ENCODE results near the gene BOD1. TPM values are rescaled to one million over a fixed set of nuclear protein-coding genes. Genes with fewer than 3 reads are reported as not detected.

Gene BOD1
- total RNA-seq, 1 donor, result 74.3 TPM

DNA sequence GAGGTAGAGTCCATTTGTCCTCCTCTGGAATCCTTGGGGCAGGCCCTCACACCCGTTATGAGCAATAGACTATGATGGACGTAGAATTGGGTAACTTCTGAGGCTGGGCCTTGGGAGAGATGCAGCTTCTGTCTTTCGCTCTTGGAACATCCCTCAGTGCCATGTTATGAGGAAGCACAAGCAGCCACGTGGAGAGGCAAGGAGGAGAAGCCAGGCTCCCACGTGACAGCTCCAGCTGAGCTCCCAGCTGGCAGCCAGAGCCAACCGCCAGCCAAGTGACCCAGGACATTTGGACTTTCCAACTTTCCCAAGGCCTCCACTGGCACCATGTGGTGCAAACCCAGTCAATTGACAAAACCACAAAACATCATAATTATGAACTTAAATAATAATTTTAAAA is 43.0 kb upstream of the BOD1 start:
- no peak for DNase-seq (ENCODE audit: low read depth)
- TF ChIP-seq, protein P1, sequence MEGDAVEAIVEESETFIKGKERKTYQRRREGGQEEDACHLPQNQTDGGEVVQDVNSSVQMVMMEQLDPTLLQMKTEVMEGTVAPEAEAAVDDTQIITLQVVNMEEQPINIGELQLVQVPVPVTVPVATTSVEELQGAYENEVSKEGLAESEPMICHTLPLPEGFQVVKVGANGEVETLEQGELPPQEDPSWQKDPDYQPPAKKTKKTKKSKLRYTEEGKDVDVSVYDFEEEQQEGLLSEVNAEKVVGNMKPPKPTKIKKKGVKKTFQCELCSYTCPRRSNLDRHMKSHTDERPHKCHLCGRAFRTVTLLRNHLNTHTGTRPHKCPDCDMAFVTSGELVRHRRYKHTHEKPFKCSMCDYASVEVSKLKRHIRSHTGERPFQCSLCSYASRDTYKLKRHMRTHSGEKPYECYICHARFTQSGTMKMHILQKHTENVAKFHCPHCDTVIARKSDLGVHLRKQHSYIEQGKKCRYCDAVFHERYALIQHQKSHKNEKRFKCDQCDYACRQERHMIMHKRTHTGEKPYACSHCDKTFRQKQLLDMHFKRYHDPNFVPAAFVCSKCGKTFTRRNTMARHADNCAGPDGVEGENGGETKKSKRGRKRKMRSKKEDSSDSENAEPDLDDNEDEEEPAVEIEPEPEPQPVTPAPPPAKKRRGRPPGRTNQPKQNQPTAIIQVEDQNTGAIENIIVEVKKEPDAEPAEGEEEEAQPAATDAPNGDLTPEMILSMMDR (IDR thresholded peaks at IDR 0.05; ENCODE audit: insufficient read depth, low read depth, low read length), result no peak
- no peak overlapping the region for H3K4me3 ChIP-seq (ENCODE audit: low read depth, low read length)

DNA sequence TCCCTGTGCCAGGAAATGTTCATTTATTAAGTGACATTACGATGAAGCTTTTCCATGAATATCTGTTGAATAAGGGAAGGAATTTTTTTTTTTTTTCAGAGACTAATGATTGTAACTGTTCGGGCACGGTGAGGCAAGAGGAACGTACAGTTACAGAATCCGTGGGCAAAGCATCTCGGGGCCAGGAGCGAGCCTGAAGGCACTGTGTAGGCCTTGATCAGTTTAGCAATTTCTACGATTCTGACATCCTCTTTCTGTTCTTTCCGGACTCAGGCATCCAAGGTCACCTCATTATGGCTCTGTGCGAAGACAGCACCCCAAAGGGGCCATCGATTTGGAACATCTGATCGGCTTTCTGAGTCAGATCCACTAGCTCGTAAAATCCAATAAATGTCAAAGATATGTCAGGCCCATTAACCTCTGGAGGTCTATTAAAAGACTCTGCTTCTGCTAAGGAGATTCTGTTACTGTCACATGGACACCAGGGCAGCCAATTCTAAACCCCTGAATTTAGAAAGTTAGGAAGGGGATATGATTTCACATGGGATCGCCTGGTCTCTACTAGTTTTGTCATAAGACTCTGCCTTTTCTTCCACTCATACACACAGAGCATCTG is 41.4 kb upstream of the BOD1 start:
- TF ChIP-seq, protein P1 (IDR thresholded peaks at IDR 0.05; ENCODE audit: insufficient read depth, low read depth, low read length), result no peak
- DNase-seq (ENCODE audit: low read depth), result no peak
- H3K4me3 ChIP-seq (ENCODE audit: low read depth, low read length), result no peak overlapping the region

DNA sequence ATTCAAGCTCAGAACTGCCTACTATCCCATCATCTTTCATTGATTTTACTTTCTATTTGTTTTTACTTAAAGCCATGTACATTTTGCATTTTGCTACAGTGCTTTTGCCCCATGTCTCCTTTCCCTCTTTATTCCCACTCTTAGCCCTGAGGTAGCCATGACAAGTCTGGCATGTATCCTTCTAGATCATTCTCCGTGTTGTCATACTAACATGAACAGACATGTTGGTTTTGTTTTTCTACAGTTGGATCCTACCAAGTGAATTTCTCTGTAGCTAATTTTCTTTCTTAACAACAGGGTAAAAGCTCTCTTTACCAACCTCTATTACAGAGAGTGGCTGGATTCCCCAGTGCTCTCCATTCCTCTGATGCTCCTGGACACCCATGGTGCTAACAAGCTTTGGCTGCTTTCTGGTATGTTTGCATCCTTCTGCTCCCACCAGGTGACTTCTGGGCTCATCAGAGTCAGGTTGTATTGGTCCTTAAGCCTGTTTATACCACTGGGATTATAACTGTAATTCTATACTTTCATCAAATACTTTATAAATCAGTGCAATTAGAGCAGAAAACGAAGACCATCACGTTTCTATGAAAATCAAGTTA is 38.8 kb upstream of the BOD1 start:
- DNase-seq (ENCODE audit: low read depth), result no peak
- H3K4me3 ChIP-seq (ENCODE audit: low read depth, low read length), result no peak overlapping the region
- TF ChIP-seq, protein P1 (IDR thresholded peaks at IDR 0.05; ENCODE audit: insufficient read depth, low read depth, low read length), result no peak

DNA sequence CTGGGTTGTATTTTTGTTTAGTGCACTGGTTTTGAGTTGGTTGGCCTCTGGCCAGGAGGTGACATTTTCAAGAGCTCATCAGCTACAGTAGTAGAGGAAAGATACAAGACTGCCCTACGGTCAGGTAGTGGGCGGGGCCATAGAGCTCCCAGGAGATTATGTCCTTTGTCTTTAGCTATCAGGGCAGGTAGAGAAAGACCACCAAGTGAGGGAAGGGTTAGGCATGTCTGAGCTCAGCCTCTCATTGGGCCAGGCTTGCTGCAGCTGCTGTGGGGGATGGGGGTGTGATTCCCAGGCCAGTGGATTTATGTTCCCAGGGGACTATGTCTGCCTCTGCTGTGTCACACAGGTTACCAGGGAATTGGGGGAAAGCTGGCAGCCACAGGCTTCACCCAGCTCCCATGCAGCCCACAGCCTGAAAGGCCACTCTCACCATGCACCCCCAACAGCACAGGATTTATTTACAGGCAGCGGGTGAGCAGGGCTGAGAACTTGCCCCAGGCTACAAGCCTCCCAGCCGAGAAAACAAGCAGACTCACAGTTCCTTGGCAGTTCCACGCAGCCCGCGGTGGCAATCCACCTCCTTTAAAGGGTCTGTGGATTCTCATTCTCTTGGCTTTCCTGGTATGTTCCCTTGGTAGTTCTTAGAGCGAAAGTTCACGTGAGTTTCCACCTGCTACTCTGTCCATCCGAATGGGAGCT is 37.5 kb upstream of the BOD1 start:
- DNase-seq (ENCODE audit: low read depth), result no peak
- H3K4me3 ChIP-seq (ENCODE audit: low read depth, low read length), result no peak overlapping the region
- TF ChIP-seq, protein P1 (IDR thresholded peaks at IDR 0.05; ENCODE audit: insufficient read depth, low read depth, low read length), result no peak

DNA sequence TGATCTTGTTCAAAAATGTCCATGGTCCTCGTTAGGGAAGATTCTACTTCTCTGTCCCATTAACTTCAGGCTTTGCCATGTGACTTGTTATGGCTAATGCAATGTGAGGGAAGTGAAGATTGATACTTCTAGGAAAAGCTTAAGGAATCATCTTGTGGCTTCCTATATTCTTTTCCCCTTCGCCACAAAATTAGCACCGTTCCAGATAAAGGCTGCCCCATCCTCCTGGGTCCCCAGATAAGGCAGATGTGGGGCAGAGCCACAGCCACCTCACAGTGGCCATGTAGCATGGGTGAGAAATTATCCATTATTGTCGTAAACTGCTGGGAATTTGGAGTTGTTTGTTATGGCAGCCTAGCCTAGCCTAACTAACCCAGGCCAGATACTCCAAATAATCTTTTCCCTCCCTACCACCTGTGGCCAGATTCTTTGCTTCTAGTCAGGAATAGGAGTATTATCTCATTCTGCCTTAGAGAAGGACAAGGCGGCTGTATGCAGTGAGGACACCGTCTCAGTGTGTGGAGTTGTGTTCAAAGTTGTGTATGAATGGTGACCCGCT is 31.9 kb upstream of the BOD1 start:
- TF ChIP-seq, protein P1 (IDR thresholded peaks at IDR 0.05; ENCODE audit: insufficient read depth, low read depth, low read length), result no peak
- H3K4me3 ChIP-seq (ENCODE audit: low read depth, low read length), result no peak overlapping the region
- no peak for DNase-seq (ENCODE audit: low read depth)

DNA sequence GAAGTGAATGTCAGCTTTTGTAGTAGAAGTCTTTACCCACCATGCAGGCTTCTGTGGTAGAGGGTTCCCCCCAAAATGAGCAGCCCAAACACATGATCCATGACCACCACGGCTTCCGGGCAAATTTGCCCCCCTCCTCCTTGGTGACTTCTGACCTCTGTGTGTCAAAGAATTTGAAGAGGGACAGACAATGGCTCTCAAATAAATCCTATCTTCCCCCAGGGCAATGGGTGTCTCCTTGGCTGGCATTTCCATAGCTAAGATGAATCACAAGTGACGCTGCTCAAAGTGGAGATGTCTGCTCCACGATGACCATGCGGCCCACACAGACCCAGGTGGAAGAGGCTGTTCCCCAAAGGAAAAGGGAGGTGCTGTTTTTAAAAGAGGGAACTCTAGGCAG is 30.2 kb upstream of the BOD1 start:
- H3K4me3 ChIP-seq (ENCODE audit: low read depth, low read length), result no peak overlapping the region
- TF ChIP-seq, protein P1 (IDR thresholded peaks at IDR 0.05; ENCODE audit: insufficient read depth, low read depth, low read length), result no peak
- DNase-seq (ENCODE audit: low read depth), result no peak

All from fibroblast of villous mesenchyme (primary cell).